Stomach (tissue), 9 donors: ENCODE data around the gene NRP2. TPM values are rescaled to one million over a fixed set of nuclear protein-coding genes. Genes with fewer than 3 reads are reported as not detected.

Source experiments
- DNase-seq, 2 donors: peaks; one replicate each; pipeline versions ENCODE4 v3.0.0 to v3.0.0-alpha.2; 2013 to 2019
- H3K27ac ChIP-seq, 5 donors: fragments of 200-600 bp in 4 of 5; sonication (generic) in 4 of 5; one replicate each; pipeline ENCODE4 v1.5.1; 2013 to 2019; ENCODE audit warnings: mild to moderate bottlenecking in 1 of 5, moderate library complexity in 1 of 5
- H3K27me3 ChIP-seq, 3 donors: fragments of 200-600 bp; sonication (generic); one replicate each; pipeline ENCODE4 v1.5.1; 2017 to 2019; ENCODE audit warnings: mixed run types in 1 of 3
- H3K36me3 ChIP-seq, 4 donors: fragments of 200-600 bp; sonication (generic); 1 replicate in 3 of 4; 2 replicates in 1 of 4; pipeline ENCODE4 v1.5.1; 2016 to 2019
- H3K4me1 ChIP-seq, 4 donors: fragments of 200-600 bp; sonication (generic); one replicate each; pipeline ENCODE4 v1.5.1; 2016 to 2019
- H3K4me3 ChIP-seq, 4 donors: fragments of 200-600 bp; sonication (generic) in 3 of 4; one replicate each; pipeline ENCODE4 v1.5.1; 2016 to 2019; ENCODE audit warnings: mild to moderate bottlenecking in 1 of 4
- H3K9me3 ChIP-seq, 4 donors: fragments of 200-600 bp; sonication (generic); one replicate each; pipeline ENCODE4 v1.5.1; 2016 to 2019
- EP300 ChIP-seq: sonication (generic); formaldehyde crosslinking; IDR thresholded peaks from one replicate; pipeline ENCODE4 v1.6.1; 2017; ENCODE audit warnings: antibody characterized with exemption
- POLR2A ChIP-seq, 4 donors: fragments of 450-650 bp; IDR thresholded peaks; one replicate each; pipeline ENCODE4 v1.6.1; 2016; ENCODE audit warnings: antibody characterized with exemption in 4 of 4, control low read depth in 2 of 4, mild to moderate bottlenecking in 1 of 4, moderate library complexity in 1 of 4
- POLR2AphosphoS5 ChIP-seq, 3 donors: sonication (generic); formaldehyde crosslinking; IDR thresholded peaks; one replicate each; pipeline ENCODE4 v1.6.1; 2016; ENCODE audit warnings: antibody characterized with exemption in 3 of 3
- WGBS, 5 donors: extraction: QIAGEN DNeasy Blood & Tissue Kit in 3 of 5; methylation state at CpG; one replicate each; pipeline versions ENCODE4 v1.1.5 to v1.1.7; 2013 to 2018; 5-methylcytosine and 5-hydroxymethylcytosine counted together
- intact Hi-C: fragments of 100-400 bp; cut with DNase I; formaldehyde crosslinking; loops from one replicate; pipeline ENCODE4 v1.15.1; 2023; ENCODE audit warnings: low total_unique reads
- polyA plus RNA-seq, 3 donors: library from polyadenylated mRNA; stranded (reverse); fragments of 200-250 nt; gene quantifications; one replicate each; pipeline ENCODE4 v1.2.3, GENCODE V29; 2013
- total RNA-seq, 5 donors: library from RNA; depleted of rRNA; stranded (reverse); fragments of >200 nt; gene quantifications; one replicate each; pipeline versions ENCODE4 v1.1.0 to v1.2.3, GENCODE V29; 2014 to 2016
- TF ChIP-seq, protein P1 (sequence below), 7 experiments: fragments of 450-650 bp in 4 of 7; fragments of 200-600 bp in 3 of 7; sonication (generic) in 3 of 7; IDR thresholded peaks; one replicate each; pipeline ENCODE4 v1.5.1; 2016 to 2019; ENCODE audit warnings: antibody characterized with exemption in 7 of 7, control low read depth in 2 of 7, mild to moderate bottlenecking in 1 of 7
- donor health status: healthy with polysubstance abuse.
- donor health status: Bipolar disorder and iron deficiency.
- donor health status: healthy.

NRP2 gene
- total and polyA plus RNA-seq, 8 donors = 0.92 to 166 (median 31.6) TPM

DNA sequence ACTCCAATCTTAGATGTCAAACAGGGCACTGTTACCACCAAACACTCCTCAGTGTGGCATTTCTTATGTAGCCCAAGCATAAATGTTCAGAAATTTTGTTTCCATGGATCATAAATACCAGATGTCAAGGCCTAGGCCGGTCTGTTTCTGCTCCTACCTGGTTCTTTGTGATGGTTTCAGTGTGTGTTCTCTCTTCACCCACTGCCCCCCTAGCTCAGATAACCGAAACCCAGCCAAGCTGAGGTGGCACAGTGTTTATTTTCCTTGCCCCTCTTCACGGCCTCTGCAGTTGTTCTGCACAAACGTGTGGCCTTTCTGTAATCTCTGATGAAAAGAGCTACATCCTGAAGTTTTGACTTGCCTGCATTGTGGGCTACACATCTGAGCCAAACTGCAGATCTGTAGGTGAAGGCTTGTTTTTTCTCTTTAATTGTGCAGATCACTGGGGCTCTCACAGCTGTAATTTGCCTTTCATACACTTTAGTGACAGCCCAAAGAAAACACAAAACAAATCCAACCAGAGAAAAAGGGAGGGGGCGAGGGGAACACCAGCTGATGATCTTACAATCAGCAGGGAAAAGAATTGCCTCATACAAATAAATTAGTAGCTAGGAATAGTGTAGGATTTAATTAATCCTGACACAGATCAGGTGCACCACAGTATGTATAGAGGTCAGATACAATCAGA is 99.1 kb downstream of the NRP2 start:
- no peak for TF ChIP-seq EP300
- TF ChIP-seq, protein P1, sequence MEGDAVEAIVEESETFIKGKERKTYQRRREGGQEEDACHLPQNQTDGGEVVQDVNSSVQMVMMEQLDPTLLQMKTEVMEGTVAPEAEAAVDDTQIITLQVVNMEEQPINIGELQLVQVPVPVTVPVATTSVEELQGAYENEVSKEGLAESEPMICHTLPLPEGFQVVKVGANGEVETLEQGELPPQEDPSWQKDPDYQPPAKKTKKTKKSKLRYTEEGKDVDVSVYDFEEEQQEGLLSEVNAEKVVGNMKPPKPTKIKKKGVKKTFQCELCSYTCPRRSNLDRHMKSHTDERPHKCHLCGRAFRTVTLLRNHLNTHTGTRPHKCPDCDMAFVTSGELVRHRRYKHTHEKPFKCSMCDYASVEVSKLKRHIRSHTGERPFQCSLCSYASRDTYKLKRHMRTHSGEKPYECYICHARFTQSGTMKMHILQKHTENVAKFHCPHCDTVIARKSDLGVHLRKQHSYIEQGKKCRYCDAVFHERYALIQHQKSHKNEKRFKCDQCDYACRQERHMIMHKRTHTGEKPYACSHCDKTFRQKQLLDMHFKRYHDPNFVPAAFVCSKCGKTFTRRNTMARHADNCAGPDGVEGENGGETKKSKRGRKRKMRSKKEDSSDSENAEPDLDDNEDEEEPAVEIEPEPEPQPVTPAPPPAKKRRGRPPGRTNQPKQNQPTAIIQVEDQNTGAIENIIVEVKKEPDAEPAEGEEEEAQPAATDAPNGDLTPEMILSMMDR (IDR thresholded peaks at IDR 0.05) = no peak
- no peak for TF ChIP-seq POLR2AphosphoS5 (IDR thresholded peaks at IDR 0.05)
- TF ChIP-seq POLR2A (IDR thresholded peaks at IDR 0.05) = no peak
- Histone ChIP-seq H3K27ac (peak overlapping the region in 2 of 5 donors; percentile 6 to 58), H3K4me1 (peaks cover 0 to 37% (median 6%) of the 10 kb centered on the region in 4 donors), H3K9me3 (no peaks in the 10 kb centered on the region), H3K4me3 (no peak overlapping the region), H3K36me3 (no peaks in the 10 kb centered on the region), H3K27me3 (no peaks in the 10 kb centered on the region)
- 59 to 72% (median 60%) methylated on average over 5 of the region's 5 CpGs for WGBS, 5 donors
- DNase-seq = no peak
- intact Hi-C loops = no loop called here

- H3K27ac ChIP-seq = peak overlapping the region in 2 of 5 donors; percentile 33 to 50
- TF ChIP-seq POLR2A (IDR thresholded peaks at IDR 0.05) = no peak
- TF ChIP-seq EP300 = no peak
- TF ChIP-seq, protein P1 (IDR thresholded peaks at IDR 0.05) = no peak
- no peak for TF ChIP-seq POLR2AphosphoS5 (IDR thresholded peaks at IDR 0.05)
- intact Hi-C loops = no loop called here
- 85 to 94% (median 87%) methylated on average over 4 of the region's 4 CpGs for WGBS, 5 donors
- H3K9me3 ChIP-seq = no peaks in the 10 kb centered on the region
- peaks cover 0 to 46% (median 6%) of the 10 kb centered on the region in 4 donors for H3K4me1 ChIP-seq
- H3K4me3 ChIP-seq = no peak overlapping the region
- H3K27me3 ChIP-seq = no peaks in the 10 kb centered on the region
- no peak for DNase-seq
- no peaks in the 10 kb centered on the region for H3K36me3 ChIP-seq
Observed at GRCh38 chr2:205782941-205783340, 100.6 kb downstream of the NRP2 start.

DNA sequence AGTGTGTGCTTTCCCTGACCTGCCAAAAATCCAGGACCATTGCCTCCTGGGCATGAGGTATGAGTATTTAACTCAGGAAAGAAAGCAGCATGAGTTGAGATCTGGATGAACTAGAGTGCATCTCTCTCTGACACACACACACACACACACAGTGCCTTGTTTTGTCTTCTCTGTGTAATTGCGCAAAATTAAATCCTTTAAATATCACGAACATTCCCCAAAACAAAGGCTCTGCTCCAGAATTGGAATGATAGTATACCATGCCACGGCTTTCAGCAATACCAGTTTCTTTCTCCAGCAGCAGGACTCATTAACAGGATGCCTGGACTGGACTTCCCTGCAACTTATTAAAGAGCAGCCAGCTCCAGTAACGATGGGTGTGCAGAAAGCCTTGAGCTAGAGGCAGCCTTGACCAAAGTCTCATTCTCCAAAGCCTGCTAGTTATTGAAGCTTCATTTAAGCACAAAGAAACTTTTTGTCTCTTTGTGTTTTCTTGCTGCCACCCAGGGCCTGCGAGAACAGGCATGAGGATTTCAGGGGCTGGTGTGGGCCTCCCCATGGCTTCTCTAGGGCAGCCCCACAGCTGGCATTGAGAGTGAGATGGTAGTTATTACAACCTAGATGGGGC is 101.7 kb downstream of the NRP2 start:
- no peak for TF ChIP-seq EP300
- no peak for TF ChIP-seq POLR2AphosphoS5 (IDR thresholded peaks at IDR 0.05)
- TF ChIP-seq POLR2A (IDR thresholded peaks at IDR 0.05) = no peak
- TF ChIP-seq, protein P1 (IDR thresholded peaks at IDR 0.05) = no peak
- DNase-seq = no peak
- no peak overlapping the region for H3K4me3 ChIP-seq
- H3K27me3 ChIP-seq = no peaks in the 10 kb centered on the region
- H3K27ac ChIP-seq = peak overlapping the region in 1 of 5 donors; percentile 50
- no peaks in the 10 kb centered on the region for H3K36me3 ChIP-seq
- H3K4me1 ChIP-seq = peaks cover 0 to 46% (median 6%) of the 10 kb centered on the region in 4 donors
- WGBS, 5 donors = 72 to 91% (median 86%) methylated on average over 5 of the region's 5 CpGs
- intact Hi-C loops = no loop called here
- no peaks in the 10 kb centered on the region for H3K9me3 ChIP-seq

DNA sequence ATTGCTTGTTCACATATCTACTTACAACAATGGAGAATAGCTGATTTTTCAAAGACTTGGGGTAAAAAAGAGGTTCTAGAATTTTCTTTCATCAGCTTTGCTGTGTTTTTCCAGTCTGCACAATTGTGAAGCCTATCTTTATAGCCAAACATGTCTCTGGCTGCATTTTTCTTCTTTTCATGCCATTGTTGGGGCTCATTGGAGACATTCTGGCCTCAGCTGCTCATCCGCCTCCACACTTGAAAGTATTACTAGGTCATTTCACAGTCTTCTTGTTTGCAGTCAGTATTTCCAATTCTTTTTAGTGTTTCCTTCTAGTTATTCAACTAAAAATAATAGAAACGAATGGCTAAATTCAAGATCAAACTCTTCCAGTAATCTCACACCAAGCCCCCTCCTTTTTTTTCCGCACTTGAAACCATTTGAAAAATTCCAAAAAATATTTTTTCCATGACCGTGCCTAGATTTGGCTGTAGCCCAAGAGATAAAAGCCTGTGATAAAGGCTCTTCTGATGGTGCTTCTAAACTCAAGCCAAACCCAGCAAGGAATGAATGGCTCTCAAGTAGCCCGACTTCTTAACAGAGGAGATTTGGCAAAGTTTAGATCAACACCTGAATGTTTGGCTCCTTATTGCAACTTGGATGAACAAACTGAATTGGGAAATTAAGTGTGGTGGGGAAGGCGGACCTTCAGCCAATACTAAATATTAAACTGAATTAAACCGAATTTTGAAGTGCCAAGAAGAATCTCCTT is 103.4 kb downstream of the NRP2 start:
- intact Hi-C loops = no loop called here
- Histone ChIP-seq H3K27ac (peak overlapping the region in 3 of 5 donors; percentile 3 to 83 (median 43)), H3K4me1 (peaks cover 0 to 46% (median 6%) of the 10 kb centered on the region in 4 donors), H3K36me3 (no peaks in the 10 kb centered on the region), H3K9me3 (no peaks in the 10 kb centered on the region), H3K27me3 (no peaks in the 10 kb centered on the region), H3K4me3 (no peak overlapping the region)
- TF ChIP-seq POLR2AphosphoS5 (IDR thresholded peaks at IDR 0.05) = no peak
- TF ChIP-seq, protein P1 (IDR thresholded peaks at IDR 0.05) = no peak
- TF ChIP-seq EP300 = no peak
- DNase-seq = peak in 1 of 2 donors; percentile 41
- WGBS, 5 donors = 48 to 70% (median 56%) methylated on average over 7 of the region's 7 CpGs
